Activated naive CD8-positive, alpha-beta T cell treated with anti-CD3 and anti-CD28 coated beads, Interleukin-2, amount 10 ng/mL, durations not matched to agents 7 days and 5 days (primary cell): ENCODE data around the gene LINS1. TPM values are rescaled to one million over a fixed set of nuclear protein-coding genes. Genes with fewer than 3 reads are reported as not detected.

Experiments
- ATAC-seq: fragments of 150-1000 bp; cut with Tn5 transposase; one replicate; pipeline ENCODE4 v1.10.0; 2021; ENCODE audit warnings: low read depth, moderate library complexity
- POLR2A ChIA-PET: fragments of 350-600 bp; sonication (Branson Sonifier 250); formaldehyde crosslinking; loops from one replicate; lab custom pipeline; 2021; ENCODE audit warnings: antibody characterized with exemption; lab: Charles Lee
- DNase-seq: peaks from one replicate; pipeline ENCODE4 v3.0.0; 2021
- H3K27ac Mint-ChIP-seq: one replicate; pipeline ENCODE4 v1.8.0; 2022; ENCODE audit warnings: mild to moderate bottlenecking, mixed read lengths
- H3K27me3 Mint-ChIP-seq: one replicate; pipeline ENCODE4 v1.8.0; 2022; ENCODE audit warnings: mild to moderate bottlenecking, moderate library complexity, mixed read lengths
- H3K36me3 Mint-ChIP-seq: one replicate; pipeline ENCODE4 v1.8.0; 2021; ENCODE audit warnings: mild to moderate bottlenecking, mixed read lengths
- H3K4me1 Mint-ChIP-seq: one replicate; pipeline ENCODE4 v1.8.0; 2021; ENCODE audit warnings: mixed read lengths
- H3K4me3 Mint-ChIP-seq: one replicate; pipeline ENCODE4 v1.8.0; 2022; ENCODE audit warnings: mild to moderate bottlenecking, moderate library complexity, mixed read lengths
- H3K9me3 Mint-ChIP-seq: one replicate; pipeline ENCODE4 v1.8.0; 2021; ENCODE audit warnings: mixed read lengths
- total RNA-seq, 2 experiments: library from RNA; stranded (reverse); gene quantifications; one replicate each; pipeline ENCODE4 v1.2.3, GENCODE V29; 2021

LINS1 gene
- total RNA-seq, 2 experiments from 2014 or later: 38.6 to 43.4 TPM

DNA sequence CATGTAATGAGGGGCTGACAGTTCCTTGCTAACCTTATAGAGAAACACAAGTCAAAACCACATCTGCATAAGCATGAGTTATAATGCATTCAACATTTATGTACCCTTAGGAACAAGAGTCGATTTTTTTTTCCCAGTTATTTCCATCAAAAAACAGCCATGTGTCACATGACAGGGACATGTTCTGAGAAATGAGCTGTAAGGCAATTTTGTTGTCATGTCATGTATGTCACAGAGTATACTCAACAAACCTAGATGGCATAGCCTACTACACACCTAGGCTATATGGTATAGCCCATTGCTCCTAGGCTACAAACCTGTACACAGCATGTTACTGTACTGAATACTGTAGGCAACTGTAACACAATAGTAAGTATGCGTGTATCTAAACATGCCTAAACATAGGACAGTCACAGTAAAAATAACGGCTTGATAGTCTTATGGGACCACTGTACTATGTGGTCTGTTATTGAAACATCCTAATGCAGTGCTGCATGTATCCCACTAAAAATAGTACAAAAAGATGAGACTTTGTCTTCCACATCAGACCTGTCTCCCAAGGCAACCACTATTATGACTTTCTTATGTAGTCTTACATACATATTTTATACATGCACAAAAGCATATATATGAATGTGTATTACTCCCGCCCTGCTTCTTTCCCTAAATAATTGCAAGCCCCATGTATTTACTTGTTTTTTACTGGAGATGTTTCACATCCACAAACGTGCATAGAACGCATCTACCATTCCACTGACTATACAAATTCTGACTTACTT lies 34.9 kb downstream of the LINS1 start:
- no peaks in the 10 kb centered on the region for H3K9me3 Mint-ChIP-seq
- POLR2A ChIA-PET: no interaction called here
- H3K36me3 Mint-ChIP-seq: peaks cover 26% of the 10 kb centered on the region
- H3K27ac Mint-ChIP-seq: no peak overlapping the region
- peaks cover 20% of the 10 kb centered on the region for H3K4me1 Mint-ChIP-seq
- no peaks in the 10 kb centered on the region for H3K27me3 Mint-ChIP-seq
- no peak for DNase-seq
- ATAC-seq: no peak
- H3K4me3 Mint-ChIP-seq: no peak overlapping the region

- no peak for ATAC-seq
- Mint-ChIP-seq H3K27me3 (no peaks in the 10 kb centered on the region), H3K27ac (no peak overlapping the region), H3K4me1 (peaks cover 7% of the 10 kb centered on the region), H3K4me3 (no peak overlapping the region), H3K36me3 (peaks cover 29% of the 10 kb centered on the region), H3K9me3 (no peaks in the 10 kb centered on the region)
- POLR2A ChIA-PET: no interaction called here
- DNase-seq: no peak
Measured at GRCh38 chr15:100565591-100565990, 36.4 kb downstream of the LINS1 start.

DNA sequence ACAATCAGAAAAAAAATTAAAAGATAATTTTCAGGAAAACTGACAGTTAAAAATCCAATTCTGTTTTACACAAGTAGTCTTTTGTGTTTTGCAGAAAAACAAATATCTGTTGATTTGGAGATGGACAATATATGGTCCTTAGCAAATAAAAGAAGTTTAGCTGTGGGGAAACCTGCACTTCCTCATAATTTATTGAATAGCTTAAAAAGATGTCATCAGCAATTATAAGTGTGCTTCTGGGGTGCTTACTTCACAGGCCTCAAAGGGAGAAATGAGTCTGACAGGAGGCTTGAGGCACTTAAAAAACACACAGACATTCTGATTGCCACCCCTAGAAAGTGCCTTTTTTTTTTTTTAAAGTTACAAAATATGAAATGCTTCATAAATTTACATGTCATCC lies 41.7 kb downstream of the LINS1 start:
- peaks cover 21% of the 10 kb centered on the region for H3K36me3 Mint-ChIP-seq
- no peaks in the 10 kb centered on the region for H3K4me1 Mint-ChIP-seq
- no peaks in the 10 kb centered on the region for H3K9me3 Mint-ChIP-seq
- DNase-seq (no peak), ATAC-seq (no peak)
- POLR2A ChIA-PET: no interaction called here
- H3K4me3 Mint-ChIP-seq: no peak overlapping the region
- no peaks in the 10 kb centered on the region for H3K27me3 Mint-ChIP-seq
- no peak overlapping the region for H3K27ac Mint-ChIP-seq

GRCh38 chr15:100559330-100559729 lies 42.7 kb downstream of the LINS1 start:
- Mint-ChIP-seq H3K27ac (no peak overlapping the region), H3K4me1 (no peaks in the 10 kb centered on the region), H3K4me3 (no peak overlapping the region), H3K36me3 (peaks cover 19% of the 10 kb centered on the region), H3K9me3 (no peaks in the 10 kb centered on the region), H3K27me3 (no peaks in the 10 kb centered on the region)
- DNase-seq: no peak
- POLR2A ChIA-PET: no interaction called here
- no peak for ATAC-seq

DNA sequence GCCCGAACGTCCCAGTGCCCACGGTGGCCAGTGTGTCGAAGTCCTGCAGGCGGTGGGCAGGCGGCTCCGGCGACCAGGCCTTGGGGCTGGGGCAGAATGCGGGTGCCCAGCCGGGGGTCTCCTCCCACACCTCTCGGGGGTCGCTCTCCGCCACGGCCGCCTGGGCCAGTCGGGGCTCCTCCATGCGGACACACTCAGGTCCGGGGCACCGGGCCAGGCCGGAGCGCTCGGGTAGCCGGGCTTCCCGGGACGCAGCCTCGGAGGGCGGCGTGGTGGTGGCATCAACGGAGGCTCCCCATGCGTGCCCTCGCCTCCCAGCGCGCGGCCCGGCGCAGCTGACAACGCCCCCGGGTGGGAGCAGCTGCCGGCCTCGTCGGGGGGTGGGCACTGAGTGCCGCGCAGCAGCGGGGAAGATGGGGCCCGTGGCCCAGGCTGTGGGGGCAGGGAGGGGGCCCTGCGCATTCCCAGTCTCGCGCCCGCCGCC lies 43.2 kb downstream of the LINS1 start:
- no peaks in the 10 kb centered on the region for H3K27me3 Mint-ChIP-seq
- POLR2A ChIA-PET: no interaction called here

GRCh38 chr15:100553468-100553867 lies 48.5 kb downstream of the LINS1 start:
- no peak overlapping the region for H3K27ac Mint-ChIP-seq
- POLR2A ChIA-PET: no interaction called here

More for the DNA sequence above, 43.2 kb downstream of the LINS1 start:
- DNase-seq (no peak), ATAC-seq (no peak)
- Mint-ChIP-seq H3K4me1 (no peaks in the 10 kb centered on the region), H3K27ac (no peak overlapping the region), H3K36me3 (peaks cover 22% of the 10 kb centered on the region), H3K4me3 (no peak overlapping the region), H3K9me3 (no peaks in the 10 kb centered on the region)

GRCh38 chr15:100547961-100548360 lies 54.0 kb downstream of the LINS1 start:
- no peak for ATAC-seq
- Mint-ChIP-seq H3K9me3 (peaks cover 5% of the 10 kb centered on the region), H3K36me3 (peaks cover 10% of the 10 kb centered on the region), H3K27me3 (no peaks in the 10 kb centered on the region), H3K27ac (no peak overlapping the region), H3K4me1 (peaks cover 2% of the 10 kb centered on the region), H3K4me3 (no peak overlapping the region)
- POLR2A ChIA-PET: no interaction called here
- DNase-seq: no peak

More at GRCh38 chr15:100553468-100553867, 48.5 kb downstream of the LINS1 start:
- peaks cover 5% of the 10 kb centered on the region for H3K9me3 Mint-ChIP-seq
- H3K36me3 Mint-ChIP-seq: peaks cover 24% of the 10 kb centered on the region
- ATAC-seq (no peak), DNase-seq (no peak)
- H3K4me3 Mint-ChIP-seq: no peak overlapping the region
- H3K27me3 Mint-ChIP-seq: no peaks in the 10 kb centered on the region
- H3K4me1 Mint-ChIP-seq: no peaks in the 10 kb centered on the region

GRCh38 chr15:100544946-100545345 lies 57.0 kb downstream of the LINS1 start:
- Mint-ChIP-seq H3K4me3 (no peak overlapping the region), H3K4me1 (peaks cover 2% of the 10 kb centered on the region), H3K36me3 (no peaks in the 10 kb centered on the region), H3K27me3 (no peaks in the 10 kb centered on the region), H3K27ac (no peak overlapping the region), H3K9me3 (peaks cover 4% of the 10 kb centered on the region)
- POLR2A ChIA-PET: no interaction called here
- ATAC-seq (no peak), DNase-seq (no peak)

DNA sequence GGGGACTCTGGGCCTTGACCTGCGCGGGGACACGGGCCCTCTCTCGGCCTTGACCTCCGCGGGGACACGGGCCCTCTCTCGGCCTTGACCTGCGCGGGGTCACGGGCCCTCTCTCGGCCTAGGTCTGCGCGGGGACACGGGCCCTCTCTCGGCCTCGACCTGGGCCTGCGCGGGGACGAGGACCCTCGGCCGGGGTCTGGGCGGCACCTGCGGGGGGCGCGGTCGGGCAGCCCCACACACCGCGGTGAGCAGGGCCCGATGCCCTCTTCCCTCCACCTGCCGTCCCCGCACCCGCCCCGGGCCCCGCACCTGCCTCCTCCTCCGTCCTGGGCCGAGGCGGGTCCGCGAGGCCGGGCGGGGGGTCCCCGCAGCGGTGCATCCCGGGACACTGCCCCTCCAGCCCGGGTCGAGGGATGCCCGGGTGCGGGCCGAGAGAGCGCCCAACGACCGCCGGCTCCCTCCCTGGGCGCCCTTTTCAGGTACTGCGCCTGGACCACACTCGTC lies 57.6 kb downstream of the LINS1 start:
- no peaks in the 10 kb centered on the region for H3K27me3 Mint-ChIP-seq
- H3K4me1 Mint-ChIP-seq: peaks cover 2% of the 10 kb centered on the region
- ATAC-seq: no peak
- no peak overlapping the region for H3K4me3 Mint-ChIP-seq
- no peaks in the 10 kb centered on the region for H3K36me3 Mint-ChIP-seq
- no peak overlapping the region for H3K27ac Mint-ChIP-seq
- H3K9me3 Mint-ChIP-seq: peaks cover 4% of the 10 kb centered on the region
- no peak for DNase-seq
- POLR2A ChIA-PET: no interaction called here

- no peak for DNase-seq
- H3K27ac Mint-ChIP-seq: no peak overlapping the region
Measured at GRCh38 chr15:100542290-100542689, 59.7 kb downstream of the LINS1 start.

DNA sequence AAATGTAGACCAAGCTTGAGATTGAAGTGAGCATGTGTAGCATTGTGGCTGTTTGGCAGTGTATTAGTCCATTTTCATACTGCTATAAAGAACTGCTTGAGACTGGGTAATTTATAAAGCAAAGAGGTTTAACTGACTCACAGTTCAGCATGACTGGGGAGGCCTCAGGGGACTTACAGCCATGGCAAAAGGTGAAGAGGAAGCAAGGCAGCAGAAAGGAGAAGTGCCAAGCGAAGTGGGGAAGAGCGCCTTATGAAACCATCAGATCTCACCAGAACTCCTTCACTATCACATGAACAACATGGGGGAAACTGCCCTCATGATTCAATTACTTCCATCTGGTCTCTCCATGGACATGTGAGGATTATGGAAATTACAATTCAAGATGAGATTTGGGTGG lies 64.7 kb downstream of the LINS1 start:
- no peak for DNase-seq
- Mint-ChIP-seq H3K4me1 (no peaks in the 10 kb centered on the region), H3K9me3 (peaks cover 13% of the 10 kb centered on the region), H3K27me3 (peaks cover 3% of the 10 kb centered on the region), H3K27ac (no peak overlapping the region), H3K4me3 (no peak overlapping the region), H3K36me3 (peaks cover 7% of the 10 kb centered on the region)
- POLR2A ChIA-PET: no interaction called here
- no peak for ATAC-seq

More at GRCh38 chr15:100542290-100542689, 59.7 kb downstream of the LINS1 start:
- Mint-ChIP-seq H3K4me1 (peaks cover 2% of the 10 kb centered on the region), H3K9me3 (peaks cover 12% of the 10 kb centered on the region), H3K27me3 (no peaks in the 10 kb centered on the region), H3K36me3 (peaks cover 7% of the 10 kb centered on the region), H3K4me3 (no peak overlapping the region)
- POLR2A ChIA-PET: no interaction called here
- no peak for ATAC-seq

- DNase-seq: no peak
- POLR2A ChIA-PET: no interaction called here
- H3K27me3 Mint-ChIP-seq: peaks cover 3% of the 10 kb centered on the region
- ATAC-seq: no peak
- no peak overlapping the region for H3K4me3 Mint-ChIP-seq
- no peaks in the 10 kb centered on the region for H3K4me1 Mint-ChIP-seq
- H3K9me3 Mint-ChIP-seq: peaks cover 13% of the 10 kb centered on the region
- H3K36me3 Mint-ChIP-seq: peaks cover 7% of the 10 kb centered on the region
- H3K27ac Mint-ChIP-seq: no peak overlapping the region
Measured at GRCh38 chr15:100536733-100537132, 65.3 kb downstream of the LINS1 start.

- POLR2A ChIA-PET: no interaction called here
- Mint-ChIP-seq H3K27ac (no peak overlapping the region), H3K4me1 (no peaks in the 10 kb centered on the region)
Measured at GRCh38 chr15:100533886-100534285, 68.1 kb downstream of the LINS1 start.

GRCh38 chr15:100531823-100532327 lies 70.1 kb downstream of the LINS1 start:
- DNase-seq: no peak
- POLR2A ChIA-PET: no interaction called here
- Mint-ChIP-seq H3K9me3 (no peaks in the 10 kb centered on the region), H3K36me3 (no peaks in the 10 kb centered on the region), H3K4me3 (no peak overlapping the region), H3K4me1 (no peaks in the 10 kb centered on the region), H3K27me3 (peaks cover 3% of the 10 kb centered on the region), H3K27ac (no peak overlapping the region)
- no peak for ATAC-seq

More at GRCh38 chr15:100533886-100534285, 68.1 kb downstream of the LINS1 start:
- DNase-seq (no peak), ATAC-seq (no peak)
- Mint-ChIP-seq H3K27me3 (peaks cover 3% of the 10 kb centered on the region), H3K36me3 (peaks cover 3% of the 10 kb centered on the region), H3K9me3 (peaks cover 4% of the 10 kb centered on the region), H3K4me3 (no peak overlapping the region)
